ENCODE measurements around the gene SLC23A3.

GRCh38 chr2:219216535-219216915 lies 46.7 kb upstream of the SLC23A3 start:
- no peak for TF ChIP-seq CTCF (IDR thresholded peaks at IDR 0.05; ENCODE audit: insufficient read depth, low read length, poor library complexity, severe bottlenecking)
- no peak for TF ChIP-seq EZH2phosphoT487 (conservative IDR thresholded peaks at IDR 0.05; ENCODE audit: low read length)

Measured in SU-DHL-6 (cell line).